Prostate gland (tissue), 2 donors: ENCODE data around the gene EFCAB13. TPM values are rescaled to one million over a fixed set of nuclear protein-coding genes. Genes with fewer than 3 reads are reported as not detected.

Experiments used
- DNase-seq: peaks from one replicate; pipeline ENCODE4 v3.0.0-alpha.2; 2019; ENCODE audit warnings: low spot score
- H3K27ac ChIP-seq, 2 donors: fragments of 200-600 bp; sonication (generic); 2 replicates each; pipeline ENCODE4 v1.5.1; 2017 to 2019
- H3K27me3 ChIP-seq: fragments of 200-600 bp; sonication (generic); replicated peaks from 2 replicates; pipeline ENCODE4 v1.5.1; 2019; ENCODE audit not compliant: insufficient read depth
- H3K36me3 ChIP-seq, 2 donors: fragments of 200-600 bp; sonication (generic); 1 replicate in 1 of 2; 2 replicates in 1 of 2; pipeline versions ENCODE4 v1.5.1 to v1.8.1; 2017 to 2019
- H3K4me1 ChIP-seq: fragments of 200-600 bp; sonication (generic); replicated peaks from 2 replicates; pipeline ENCODE4 v1.5.1; 2019
- H3K4me3 ChIP-seq, 2 donors: fragments of 200-600 bp; sonication (generic); 2 replicates each; pipeline ENCODE4 v1.5.1; 2017 to 2019
- H3K9me3 ChIP-seq: fragments of 200-600 bp; sonication (generic); 2 replicates; pipeline ENCODE4 v1.5.1; 2017
- CTCF ChIP-seq, 4 experiments: fragments of 200-600 bp in 2 of 4; fragments of 450-650 bp in 2 of 4; sonication (generic) in 2 of 4; IDR thresholded peaks; 1 replicate in 3 of 4; 2 replicates in 1 of 4; pipeline ENCODE4 v1.5.1; 2016 to 2019; ENCODE audit warnings: antibody characterized with exemption in 4 of 4, mild to moderate bottlenecking in 2 of 4, moderate library complexity in 2 of 4
- POLR2A ChIP-seq: fragments of 450-650 bp; IDR thresholded peaks from one replicate; pipeline ENCODE4 v1.6.1; 2016; ENCODE audit warnings: antibody characterized with exemption, mild to moderate bottlenecking
- POLR2AphosphoS5 ChIP-seq: sonication (generic); formaldehyde crosslinking; IDR thresholded peaks from one replicate; pipeline ENCODE4 v1.6.1; 2017; ENCODE audit warnings: antibody characterized with exemption
- WGBS: methylation state at CpG from one replicate; pipeline ENCODE4 v1.1.5; 2018; 5-methylcytosine and 5-hydroxymethylcytosine counted together
- intact Hi-C: fragments of 100-400 bp; cut with DNase I; formaldehyde crosslinking; loops from one replicate; pipeline ENCODE4 v1.14.2; 2022
- total RNA-seq, 2 donors: library from RNA; depleted of rRNA; stranded (reverse); fragments of >200 nt; gene quantifications; one replicate each; pipeline ENCODE4 v1.1.0, GENCODE V29; 2016

The EFCAB13 gene
- 1 to 10 TPM; 4.5 to 8.9 TPM for total RNA-seq

- peak within 1 kb of the TSS; percentile 58 to 76 for H3K4me3 ChIP-seq
- H3K4me1 ChIP-seq: no peaks in the 10 kb centered on the region
- DNase-seq: peak; percentile 83
- TF ChIP-seq CTCF (IDR thresholded peaks at IDR 0.05) (peak in 2 of 4 experiments; percentile 40 to 46), POLR2A (peak; percentile 98), POLR2AphosphoS5 (peak; percentile 57)
- H3K27me3 ChIP-seq: no peaks in the 10 kb centered on the region
- peak within 1 kb of the TSS; percentile 87 to 94 for H3K27ac ChIP-seq
- under 1% methylated on average over 53 of the region's 72 CpGs for WGBS
- H3K36me3 ChIP-seq: no peaks in the 10 kb centered on the region
- no peaks in the 10 kb centered on the region for H3K9me3 ChIP-seq
- intact Hi-C loops: no loop called here
Observed at GRCh38 chr17:47323382-47324223, at the start of gene EFCAB13. TSS of gene EFCAB13 (plus strand) at chr17:47323955. CDS start at chr17:47328354, 4,399 bp downstream.

GRCh38 chr17:47274319-47275069, 49.3 kb upstream of the EFCAB13 start:
- peak overlapping the region; percentile 63 to 76 for H3K27ac ChIP-seq
- 91% methylated on average over 5 of the region's 5 CpGs for WGBS
- DNase-seq: no peak
- no peaks in the 10 kb centered on the region for H3K36me3 ChIP-seq
- no peak overlapping the region for H3K4me3 ChIP-seq
- intact Hi-C loops: no loop called here
- H3K27me3 ChIP-seq: no peaks in the 10 kb centered on the region
- TF ChIP-seq POLR2AphosphoS5 (no peak), CTCF (IDR thresholded peaks at IDR 0.05) (no peak)
- H3K4me1 ChIP-seq: peaks cover 11% of the 10 kb centered on the region
- no peaks in the 10 kb centered on the region for H3K9me3 ChIP-seq

GRCh38 chr17:47275245-47275984, 48.3 kb upstream of the EFCAB13 start:
- 25% methylated on average over 13 of the region's 13 CpGs for WGBS
- Histone ChIP-seq H3K27ac (peak overlapping the region; percentile 63 to 76), H3K36me3 (no peaks in the 10 kb centered on the region), H3K27me3 (no peaks in the 10 kb centered on the region), H3K9me3 (no peaks in the 10 kb centered on the region), H3K4me3 (no peak overlapping the region), H3K4me1 (peaks cover 11% of the 10 kb centered on the region)
- TF ChIP-seq CTCF (IDR thresholded peaks at IDR 0.05): peak in 2 of 4 experiments; percentile 8 to 17
- peak; percentile 77 for TF ChIP-seq POLR2AphosphoS5
- TF ChIP-seq POLR2A: no peak
- DNase-seq: peak; percentile 46
- intact Hi-C loops: no loop called here

- H3K9me3 ChIP-seq: no peaks in the 10 kb centered on the region
- no peak overlapping the region for H3K4me3 ChIP-seq
- no peaks in the 10 kb centered on the region for H3K36me3 ChIP-seq
- 80% methylated on average over 3 of the region's 3 CpGs for whole genome bisulfite sequencing
- DNase-seq: no peak
- H3K27ac ChIP-seq: peak overlapping the region; percentile 63 to 76
- intact Hi-C loops: no loop called here
- no peak for TF ChIP-seq POLR2AphosphoS5
- TF ChIP-seq CTCF (IDR thresholded peaks at IDR 0.05): no peak
- TF ChIP-seq POLR2A: no peak
- peaks cover 11% of the 10 kb centered on the region for H3K4me1 ChIP-seq
- H3K27me3 ChIP-seq: no peaks in the 10 kb centered on the region
Observed at GRCh38 chr17:47276444-47276843, 47.3 kb upstream of the EFCAB13 start.
